ENCODE results near the gene ESPL1. TPM values are rescaled to one million over a fixed set of nuclear protein-coding genes. Genes with fewer than 3 reads are reported as not detected.
A peak's percentile ranks its signal among the peaks of the same experiment; 100 is the strongest.

Gene ESPL1
- total and polyA plus RNA-seq, 2 of the 13 experiments (the other 11 are each of a cell fraction or from before 2014, with no cell fraction given): 5.8 to 11.5 TPM

DNA sequence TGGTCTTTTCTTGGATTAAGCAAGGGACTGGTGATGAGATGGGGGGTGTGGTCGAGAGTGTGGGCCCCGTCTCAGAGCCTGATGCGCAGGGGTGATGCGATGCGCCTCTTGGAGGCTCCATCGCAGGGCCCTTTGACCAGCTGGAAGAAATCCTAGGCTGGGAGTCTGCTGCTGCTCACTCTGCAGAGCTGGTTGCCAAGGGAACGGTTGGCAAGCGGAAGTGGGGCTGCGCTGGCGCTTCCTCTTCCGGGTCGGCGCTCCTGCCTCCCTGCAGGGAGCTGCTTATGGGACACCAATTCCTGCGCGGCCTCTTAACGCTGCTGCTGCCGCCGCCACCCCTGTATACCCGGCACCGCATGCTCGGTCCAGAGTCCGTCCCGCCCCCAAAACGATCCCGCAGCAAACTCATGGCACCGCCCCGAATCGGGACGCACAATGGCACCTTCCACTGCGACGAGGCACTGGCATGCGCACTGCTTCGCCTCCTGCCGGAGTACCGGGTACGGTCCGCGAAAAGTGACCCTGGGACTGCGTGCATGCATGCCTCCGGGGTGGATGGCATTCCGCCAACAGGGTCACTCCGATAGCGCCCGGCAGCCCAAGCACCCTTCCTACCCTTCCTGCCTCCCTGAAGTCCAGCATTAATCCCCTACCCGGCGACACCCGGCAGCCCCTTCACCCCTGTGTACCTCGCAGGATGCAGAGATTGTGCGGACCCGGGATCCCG lies 31.5 kb downstream of the ESPL1 start, which contains the start of gene MYG1 (continued):
- TF ChIP-seq, protein P1, sequence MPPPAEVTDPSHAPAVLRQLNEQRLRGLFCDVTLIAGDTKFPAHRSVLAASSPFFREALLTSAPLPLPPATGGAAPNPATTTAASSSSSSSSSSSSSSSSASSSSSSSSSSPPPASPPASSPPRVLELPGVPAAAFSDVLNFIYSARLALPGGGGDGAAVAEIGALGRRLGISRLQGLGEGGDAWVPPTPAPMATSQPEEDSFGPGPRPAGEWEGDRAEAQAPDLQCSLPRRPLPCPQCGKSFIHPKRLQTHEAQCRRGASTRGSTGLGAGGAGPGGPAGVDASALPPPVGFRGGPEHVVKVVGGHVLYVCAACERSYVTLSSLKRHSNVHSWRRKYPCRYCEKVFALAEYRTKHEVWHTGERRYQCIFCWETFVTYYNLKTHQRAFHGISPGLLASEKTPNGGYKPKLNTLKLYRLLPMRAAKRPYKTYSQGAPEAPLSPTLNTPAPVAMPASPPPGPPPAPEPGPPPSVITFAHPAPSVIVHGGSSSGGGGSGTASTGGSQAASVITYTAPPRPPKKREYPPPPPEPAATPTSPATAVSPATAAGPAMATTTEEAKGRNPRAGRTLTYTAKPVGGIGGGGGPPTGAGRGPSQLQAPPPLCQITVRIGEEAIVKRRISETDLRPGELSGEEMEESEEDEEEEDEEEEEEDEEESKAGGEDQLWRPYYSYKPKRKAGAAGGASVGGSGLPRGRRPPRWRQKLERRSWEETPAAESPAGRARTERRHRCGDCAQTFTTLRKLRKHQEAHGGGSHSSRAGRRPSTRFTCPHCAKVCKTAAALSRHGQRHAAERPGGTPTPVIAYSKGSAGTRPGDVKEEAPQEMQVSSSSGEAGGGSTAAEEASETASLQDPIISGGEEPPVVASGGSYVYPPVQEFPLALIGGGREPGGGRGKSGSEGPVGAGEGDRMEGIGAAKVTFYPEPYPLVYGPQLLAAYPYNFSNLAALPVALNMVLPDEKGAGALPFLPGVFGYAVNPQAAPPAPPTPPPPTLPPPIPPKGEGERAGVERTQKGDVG (CRISPR knock-in tag; IDR thresholded peaks at IDR 0.05; ENCODE audit: borderline replicate concordance): no peak
- TF ChIP-seq ZNF841 (CRISPR knock-in tag; IDR thresholded peaks at IDR 0.05; ENCODE audit: borderline replicate concordance) (no peak), BCL6 (CRISPR knock-in tag; IDR thresholded peaks at IDR 0.05) (no peak), HNRNPH1 (optimal IDR thresholded peaks at IDR 0.05; ENCODE audit: low read depth, low read length) (no peak), ZNF367 (CRISPR knock-in tag; IDR thresholded peaks at IDR 0.05; ENCODE audit: borderline replicate concordance) (0 out of 2 replicates have a peak, but pooled peaks have one; percentile 54), ZNF510 (CRISPR knock-in tag; IDR thresholded peaks at IDR 0.05; ENCODE audit: low read depth) (0 out of 2 replicates have a peak, but pooled peaks have one; percentile 63), PHB2 (IDR thresholded peaks at IDR 0.05; ENCODE audit: partially characterized antibody) (no peak), NR2F1 (CRISPR knock-in tag; IDR thresholded peaks at IDR 0.05) (no peak), ZNF615 (CRISPR knock-in tag; IDR thresholded peaks at IDR 0.05; ENCODE audit: borderline replicate concordance) (no peak), MXD4 (CRISPR knock-in tag; IDR thresholded peaks at IDR 0.05) (peak; percentile 93; the same call in 1 of the 2 replicates), ISL2 (CRISPR knock-in tag; IDR thresholded peaks at IDR 0.05) (peak; percentile 55; the same call in 1 of the 2 replicates), HNRNPLL (IDR thresholded peaks at IDR 0.05; ENCODE audit: low read depth, low read length, poor library complexity, severe bottlenecking) (peak; percentile 67), ZNF570 (CRISPR knock-in tag; IDR thresholded peaks at IDR 0.05; ENCODE audit: borderline replicate concordance) (no peak), PLRG1 (conservative IDR thresholded peaks at IDR 0.05) (no peak), TCF7L2 (IDR thresholded peaks at IDR 0.05; ENCODE audit: low read depth, low read length) (no peak), ZNF577 (CRISPR knock-in tag; IDR thresholded peaks at IDR 0.05; ENCODE audit: borderline replicate concordance, low read depth) (no peak), FOSL2 (CRISPR knock-in tag; IDR thresholded peaks at IDR 0.05) (peak; percentile 26; the same call in 1 of the 2 replicates), ZNF891 (CRISPR knock-in tag; IDR thresholded peaks at IDR 0.05) (peak; percentile 70; the same call in 1 of the 2 replicates)
- TF ChIP-seq, protein P2, sequence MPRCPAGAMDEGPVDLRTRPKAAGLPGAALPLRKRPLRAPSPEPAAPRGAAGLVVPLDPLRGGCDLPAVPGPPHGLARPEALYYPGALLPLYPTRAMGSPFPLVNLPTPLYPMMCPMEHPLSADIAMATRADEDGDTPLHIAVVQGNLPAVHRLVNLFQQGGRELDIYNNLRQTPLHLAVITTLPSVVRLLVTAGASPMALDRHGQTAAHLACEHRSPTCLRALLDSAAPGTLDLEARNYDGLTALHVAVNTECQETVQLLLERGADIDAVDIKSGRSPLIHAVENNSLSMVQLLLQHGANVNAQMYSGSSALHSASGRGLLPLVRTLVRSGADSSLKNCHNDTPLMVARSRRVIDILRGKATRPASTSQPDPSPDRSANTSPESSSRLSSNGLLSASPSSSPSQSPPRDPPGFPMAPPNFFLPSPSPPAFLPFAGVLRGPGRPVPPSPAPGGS (CRISPR knock-in tag; IDR thresholded peaks at IDR 0.05): peak; percentile 52; the same call in 1 of the 2 replicates
- TF ChIP-seq, protein P3, sequence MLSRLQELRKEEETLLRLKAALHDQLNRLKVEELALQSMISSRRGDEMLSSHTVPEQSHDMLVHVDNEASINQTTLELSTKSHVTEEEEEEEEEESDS (CRISPR knock-in tag; IDR thresholded peaks at IDR 0.05; ENCODE audit: borderline replicate concordance): peak; percentile 82; the same call in 1 of the 2 replicates
- TF ChIP-seq, protein P4, sequence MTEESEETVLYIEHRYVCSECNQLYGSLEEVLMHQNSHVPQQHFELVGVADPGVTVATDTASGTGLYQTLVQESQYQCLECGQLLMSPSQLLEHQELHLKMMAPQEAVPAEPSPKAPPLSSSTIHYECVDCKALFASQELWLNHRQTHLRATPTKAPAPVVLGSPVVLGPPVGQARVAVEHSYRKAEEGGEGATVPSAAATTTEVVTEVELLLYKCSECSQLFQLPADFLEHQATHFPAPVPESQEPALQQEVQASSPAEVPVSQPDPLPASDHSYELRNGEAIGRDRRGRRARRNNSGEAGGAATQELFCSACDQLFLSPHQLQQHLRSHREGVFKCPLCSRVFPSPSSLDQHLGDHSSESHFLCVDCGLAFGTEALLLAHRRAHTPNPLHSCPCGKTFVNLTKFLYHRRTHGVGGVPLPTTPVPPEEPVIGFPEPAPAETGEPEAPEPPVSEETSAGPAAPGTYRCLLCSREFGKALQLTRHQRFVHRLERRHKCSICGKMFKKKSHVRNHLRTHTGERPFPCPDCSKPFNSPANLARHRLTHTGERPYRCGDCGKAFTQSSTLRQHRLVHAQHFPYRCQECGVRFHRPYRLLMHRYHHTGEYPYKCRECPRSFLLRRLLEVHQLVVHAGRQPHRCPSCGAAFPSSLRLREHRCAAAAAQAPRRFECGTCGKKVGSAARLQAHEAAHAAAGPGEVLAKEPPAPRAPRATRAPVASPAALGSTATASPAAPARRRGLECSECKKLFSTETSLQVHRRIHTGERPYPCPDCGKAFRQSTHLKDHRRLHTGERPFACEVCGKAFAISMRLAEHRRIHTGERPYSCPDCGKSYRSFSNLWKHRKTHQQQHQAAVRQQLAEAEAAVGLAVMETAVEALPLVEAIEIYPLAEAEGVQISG (CRISPR knock-in tag; IDR thresholded peaks at IDR 0.05): peak; percentile 99

Data from HepG2 (cell line).